GM20000 (cell line): ENCODE results near the gene CD40.

ENCODE experiments used
- DNase-seq: peaks from one replicate; pipeline ENCODE4 v3.0.0; 2012; ENCODE audit warnings: low spot score
- TF ChIP-seq, protein P1 (sequence below): IDR thresholded peaks from 2 replicates; pipeline ENCODE4 v1.5.1; 2012; ENCODE audit warnings: mild to moderate bottlenecking, control low read depth; ENCODE audit errors: extremely low read depth, missing control alignments

CD40 gene

DNA sequence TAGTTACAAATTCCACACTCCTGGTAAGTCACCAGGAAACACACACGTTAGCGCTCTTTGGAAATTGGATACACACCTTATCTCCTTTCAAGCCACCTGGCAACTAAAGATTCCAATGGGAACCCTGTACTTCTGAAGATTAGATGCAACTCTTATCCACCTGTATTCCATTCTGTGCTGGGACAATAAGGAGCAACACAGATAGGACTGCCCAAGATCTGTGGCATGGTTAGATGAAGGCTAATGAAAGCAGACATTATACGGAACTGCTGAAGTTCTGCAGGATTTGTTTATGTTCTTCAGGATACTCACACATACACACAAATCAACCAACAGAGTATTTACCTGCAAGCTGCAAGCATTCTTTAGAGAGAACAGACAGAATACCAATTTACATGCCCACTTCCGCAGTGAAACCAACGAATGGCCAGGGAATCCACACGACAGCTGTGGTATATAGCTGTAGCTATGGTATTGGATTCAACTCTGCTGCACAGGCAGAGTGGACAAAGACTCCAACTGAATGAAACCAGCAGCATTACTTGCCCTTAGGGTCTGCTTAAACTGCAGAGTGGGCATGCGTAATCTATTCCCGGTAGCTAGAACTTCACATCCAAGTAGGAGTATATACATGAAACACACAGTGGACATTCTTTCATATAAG lies 40.3 kb upstream of the CD40 start:
- DNase-seq = no peak
- TF ChIP-seq, protein P1, sequence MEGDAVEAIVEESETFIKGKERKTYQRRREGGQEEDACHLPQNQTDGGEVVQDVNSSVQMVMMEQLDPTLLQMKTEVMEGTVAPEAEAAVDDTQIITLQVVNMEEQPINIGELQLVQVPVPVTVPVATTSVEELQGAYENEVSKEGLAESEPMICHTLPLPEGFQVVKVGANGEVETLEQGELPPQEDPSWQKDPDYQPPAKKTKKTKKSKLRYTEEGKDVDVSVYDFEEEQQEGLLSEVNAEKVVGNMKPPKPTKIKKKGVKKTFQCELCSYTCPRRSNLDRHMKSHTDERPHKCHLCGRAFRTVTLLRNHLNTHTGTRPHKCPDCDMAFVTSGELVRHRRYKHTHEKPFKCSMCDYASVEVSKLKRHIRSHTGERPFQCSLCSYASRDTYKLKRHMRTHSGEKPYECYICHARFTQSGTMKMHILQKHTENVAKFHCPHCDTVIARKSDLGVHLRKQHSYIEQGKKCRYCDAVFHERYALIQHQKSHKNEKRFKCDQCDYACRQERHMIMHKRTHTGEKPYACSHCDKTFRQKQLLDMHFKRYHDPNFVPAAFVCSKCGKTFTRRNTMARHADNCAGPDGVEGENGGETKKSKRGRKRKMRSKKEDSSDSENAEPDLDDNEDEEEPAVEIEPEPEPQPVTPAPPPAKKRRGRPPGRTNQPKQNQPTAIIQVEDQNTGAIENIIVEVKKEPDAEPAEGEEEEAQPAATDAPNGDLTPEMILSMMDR = no peak

GRCh38 chr20:46078954-46079353 lies 39.2 kb upstream of the CD40 start:
- TF ChIP-seq, protein P1 = no peak
- DNase-seq = no peak

GRCh38 chr20:46081074-46081473 lies 37.0 kb upstream of the CD40 start:
- DNase-seq = no peak
- TF ChIP-seq, protein P1 = no peak

- DNase-seq = no peak
- TF ChIP-seq, protein P1 = no peak
These were observed 35.0 kb upstream of the CD40 start for GRCh38 chr20:46083101-46083500.

GRCh38 chr20:46083531-46084061 lies 34.5 kb upstream of the CD40 start:
- no peak for DNase-seq
- TF ChIP-seq, protein P1 = no peak

DNA sequence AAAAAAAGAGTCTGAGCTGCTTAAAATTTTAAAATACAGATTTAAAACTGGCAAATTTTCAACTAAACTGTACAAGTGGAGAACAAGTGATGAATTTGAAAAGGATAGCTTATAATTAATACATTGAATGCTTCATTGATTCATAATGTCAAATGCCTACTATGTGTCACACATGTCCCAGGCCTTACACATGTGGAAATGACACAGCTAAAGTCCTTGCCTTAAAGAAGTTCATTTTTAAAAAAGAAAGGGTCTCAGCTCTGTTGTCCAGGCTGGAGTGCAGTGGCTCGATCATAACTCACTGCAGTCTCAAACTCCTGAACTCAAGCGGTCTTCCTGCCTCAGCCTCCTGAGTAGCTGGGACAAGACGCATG lies 33.3 kb upstream of the CD40 start:
- DNase-seq = no peak
- TF ChIP-seq, protein P1 = no peak

DNA sequence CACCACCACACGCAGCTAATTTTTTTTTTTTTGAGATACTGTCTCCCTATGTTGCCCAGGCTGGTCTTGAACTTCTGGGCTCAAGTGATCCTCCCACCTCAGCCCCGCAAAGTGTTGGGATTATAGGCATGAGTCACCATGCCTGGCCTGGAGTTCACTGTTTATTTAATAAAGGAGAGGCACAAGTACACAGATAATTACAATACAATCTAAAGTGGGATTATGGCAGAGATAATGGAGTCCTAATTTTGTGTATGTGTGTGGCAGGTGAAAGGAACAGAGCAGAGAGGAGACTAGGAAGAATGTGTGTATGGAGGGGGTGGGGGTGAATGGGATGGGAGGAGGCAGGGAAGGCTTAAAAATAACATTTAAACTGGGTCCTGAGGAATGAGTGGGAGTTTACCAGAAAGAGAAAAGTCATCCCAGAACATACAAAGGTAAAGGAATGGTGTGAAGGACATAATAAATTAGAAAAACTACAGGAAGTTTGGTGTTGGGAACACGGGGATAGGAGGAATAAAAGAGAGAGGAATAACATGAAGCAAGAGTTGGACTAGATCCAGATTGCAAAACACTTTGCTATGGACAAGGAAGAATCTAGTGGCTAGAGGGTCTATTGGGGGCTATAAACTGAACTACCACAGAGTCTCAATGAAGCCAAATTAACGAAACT lies 32.8 kb upstream of the CD40 start:
- TF ChIP-seq, protein P1 = no peak
- no peak for DNase-seq
